Endodermal cell (in vitro differentiated cells): Measurements from ENCODE around the gene TMEM87A. TPM values are rescaled to one million over a fixed set of nuclear protein-coding genes. Genes with fewer than 3 reads are reported as not detected.

Experiments
- DNase-seq: peaks from one replicate; pipeline ENCODE4 v3.0.0-alpha.2; 2017
- H3K27ac ChIP-seq: 2 replicates; pipeline ENCODE4 v1.5.1; 2013; ENCODE audit warnings: mild to moderate bottlenecking, low read depth, low read length, moderate library complexity
- H3K27me3 ChIP-seq: 2 replicates; pipeline ENCODE4 v1.6.1; 2013; ENCODE audit warnings: mild to moderate bottlenecking, low read length, moderate library complexity; ENCODE audit not compliant: insufficient read depth, control insufficient read depth, poor library complexity, severe bottlenecking
- H3K36me3 ChIP-seq: 2 replicates; pipeline ENCODE4 v1.7.0; 2013; ENCODE audit warnings: mild to moderate bottlenecking, low read length, moderate library complexity; ENCODE audit not compliant: control insufficient read depth, insufficient read depth
- H3K4me1 ChIP-seq: one replicate; pipeline ENCODE4 v1.7.0; 2013; ENCODE audit warnings: low read length; ENCODE audit not compliant: control insufficient read depth, insufficient read depth
- H3K4me3 ChIP-seq: 2 replicates; pipeline ENCODE4 v1.5.1; 2013; ENCODE audit warnings: mild to moderate bottlenecking, low read length, moderate library complexity
- H3K9ac ChIP-seq: 2 replicates; pipeline ENCODE4 v1.6.1; 2013; ENCODE audit warnings: mild to moderate bottlenecking, low read length, moderate library complexity; ENCODE audit not compliant: poor library complexity, severe bottlenecking; ENCODE audit errors: extremely low read depth
- H3K9me3 ChIP-seq: 2 replicates; pipeline ENCODE4 v1.6.1; 2013; ENCODE audit warnings: mild to moderate bottlenecking, low read length, moderate library complexity; ENCODE audit not compliant: control insufficient read depth
- H3K27ac Mint-ChIP-seq: 2 replicates; pipeline ENCODE4 v1.8.0; 2020; ENCODE audit warnings: mixed read lengths
- H3K27me3 Mint-ChIP-seq: 2 replicates; pipeline ENCODE4 v1.8.0; 2021; ENCODE audit warnings: mild to moderate bottlenecking, mixed read lengths; ENCODE audit not compliant: insufficient read depth
- H3K36me3 Mint-ChIP-seq: 2 replicates; pipeline ENCODE4 v1.8.0; 2020; ENCODE audit warnings: low read depth, mixed read lengths
- H3K4me1 Mint-ChIP-seq: 2 replicates; pipeline ENCODE4 v1.8.0; 2020; ENCODE audit warnings: mixed read lengths
- H3K4me3 Mint-ChIP-seq: 2 replicates; pipeline ENCODE4 v1.8.0; 2020; ENCODE audit warnings: mild to moderate bottlenecking, moderate library complexity, mixed read lengths
- H3K9me3 Mint-ChIP-seq: 2 replicates; pipeline ENCODE4 v1.8.0; 2020; ENCODE audit warnings: mild to moderate bottlenecking, mixed read lengths
- CTCF ChIP-seq: fragments of 200-600 bp; sonication (generic); conservative IDR thresholded peaks from 2 replicates; pipeline ENCODE4 v1.5.0; 2021; ENCODE audit warnings: antibody characterized with exemption, mild to moderate bottlenecking
- WGBS, 2 experiments: methylation state at CpG; one replicate each; pipeline versions ENCODE4 v1.1.5 to v1.1.7; 2013; ENCODE audit warnings: missing lambda C conversion rate in 2 of 2, mixed read lengths in 1 of 2; ENCODE audit not compliant: insufficient coverage in 1 of 2, insufficient read length in 1 of 2; 5-methylcytosine and 5-hydroxymethylcytosine counted together
- total RNA-seq, 2 donors: library from RNA; stranded (reverse); fragmentation: NEBNext Ultra II Directional in 1 of 2; extraction: Animal tissue kit (Norgen Biotek cat#: 25700) in 1 of 2; gene quantifications; 2 replicates in 1 of 2; 3 replicates in 1 of 2; pipeline ENCODE4 v1.2.1, GENCODE V29; 2021

Gene TMEM87A
- total RNA-seq, 2 donors from 2014 or later = 33.7 to 37.4 TPM

DNA sequence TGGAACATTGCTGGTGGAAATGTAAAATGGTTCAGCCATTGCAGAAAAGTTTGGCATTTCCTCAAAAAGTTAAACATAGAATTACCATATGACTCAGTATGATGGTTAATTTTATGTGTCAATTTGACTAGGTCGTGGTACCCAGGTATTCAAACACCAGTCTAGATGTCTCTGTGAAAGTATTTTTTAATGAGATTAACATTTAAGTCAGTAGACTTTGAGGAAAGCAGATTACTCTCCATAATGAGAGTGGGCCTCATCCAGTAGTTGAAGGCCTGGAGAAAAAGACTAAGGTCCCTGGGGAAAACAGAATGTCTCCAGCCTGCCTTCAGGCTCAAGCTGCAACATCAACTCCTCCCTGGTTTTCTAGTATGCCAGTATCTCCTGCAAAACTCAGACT is 42.3 kb upstream of the TMEM87A start:
- WGBS, 2 experiments = 95% methylated on average over 1 of the region's 1 CpG; no CpG with 5 or more reads in 1 of the 2 experiments
- Mint-ChIP-seq H3K4me3 (no peak overlapping the region), H3K4me1 (no peaks in the 10 kb centered on the region), H3K27ac (no peak overlapping the region), H3K9me3 (no peaks in the 10 kb centered on the region), H3K36me3 (peaks cover 6% of the 10 kb centered on the region), H3K27me3 (no peaks in the 10 kb centered on the region)
- Histone ChIP-seq H3K36me3 (no peaks in the 10 kb centered on the region), H3K9ac (no peak overlapping the region), H3K27ac (no peak overlapping the region), H3K27me3 (no peaks in the 10 kb centered on the region), H3K9me3 (no peaks in the 10 kb centered on the region), H3K4me3 (no peak overlapping the region), H3K4me1 (no peaks in the 10 kb centered on the region)
- TF ChIP-seq CTCF = no peak
- DNase-seq = no peak

GRCh38 chr15:42314818-42315217 is 41.6 kb upstream of the TMEM87A start:
- WGBS, 2 experiments = 67 to 91% methylated on average over 1 of the region's 1 CpG
- no peak overlapping the region for H3K4me3 ChIP-seq
- H3K27ac ChIP-seq = no peak overlapping the region
- H3K4me3 Mint-ChIP-seq = no peak overlapping the region
- H3K4me1 Mint-ChIP-seq = no peaks in the 10 kb centered on the region
- H3K36me3 Mint-ChIP-seq = peaks cover 6% of the 10 kb centered on the region
- H3K27me3 ChIP-seq = no peaks in the 10 kb centered on the region
- no peaks in the 10 kb centered on the region for H3K9me3 ChIP-seq
- no peak for DNase-seq
- no peaks in the 10 kb centered on the region for H3K9me3 Mint-ChIP-seq
- no peaks in the 10 kb centered on the region for H3K27me3 Mint-ChIP-seq
- TF ChIP-seq CTCF = no peak
- H3K9ac ChIP-seq = no peak overlapping the region
- no peaks in the 10 kb centered on the region for H3K4me1 ChIP-seq
- no peak overlapping the region for H3K27ac Mint-ChIP-seq
- H3K36me3 ChIP-seq = no peaks in the 10 kb centered on the region

DNA sequence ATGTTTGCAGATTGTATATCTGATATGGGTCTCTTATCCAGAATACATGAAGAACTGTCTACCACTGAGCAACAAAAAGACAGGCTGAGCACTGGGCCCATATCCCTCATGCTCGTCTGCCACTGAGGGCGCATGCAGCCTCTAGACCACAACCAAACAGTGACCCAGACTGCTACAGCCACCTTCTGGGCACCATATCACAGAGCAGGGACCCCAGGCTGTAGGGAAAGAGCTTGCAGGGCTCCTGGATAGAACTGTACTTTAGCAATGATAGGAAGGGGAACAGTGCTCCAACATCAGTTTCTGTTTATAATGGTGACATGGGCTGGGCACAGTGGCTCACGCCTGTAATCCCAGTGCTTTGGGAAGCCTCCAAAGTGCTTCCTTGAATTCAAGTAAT is 40.2 kb upstream of the TMEM87A start:
- no peak overlapping the region for H3K9ac ChIP-seq
- peak; percentile 51 for TF ChIP-seq CTCF
- H3K4me1 ChIP-seq = no peaks in the 10 kb centered on the region
- Mint-ChIP-seq H3K4me1 (no peaks in the 10 kb centered on the region), H3K9me3 (no peaks in the 10 kb centered on the region), H3K27me3 (no peaks in the 10 kb centered on the region), H3K36me3 (peaks cover 6% of the 10 kb centered on the region), H3K4me3 (no peak overlapping the region), H3K27ac (peak overlapping the region; percentile 56)
- no peak overlapping the region for H3K27ac ChIP-seq
- H3K9me3 ChIP-seq = no peaks in the 10 kb centered on the region
- H3K36me3 ChIP-seq = no peaks in the 10 kb centered on the region
- no peak overlapping the region for H3K4me3 ChIP-seq
- no peaks in the 10 kb centered on the region for H3K27me3 ChIP-seq
- peak; percentile 57 for DNase-seq
- WGBS, 2 experiments = 61 to 90% methylated on average over 2 to 3 of the region's 3 CpGs
